ENCODE results near the gene SAMD3.

DNA sequence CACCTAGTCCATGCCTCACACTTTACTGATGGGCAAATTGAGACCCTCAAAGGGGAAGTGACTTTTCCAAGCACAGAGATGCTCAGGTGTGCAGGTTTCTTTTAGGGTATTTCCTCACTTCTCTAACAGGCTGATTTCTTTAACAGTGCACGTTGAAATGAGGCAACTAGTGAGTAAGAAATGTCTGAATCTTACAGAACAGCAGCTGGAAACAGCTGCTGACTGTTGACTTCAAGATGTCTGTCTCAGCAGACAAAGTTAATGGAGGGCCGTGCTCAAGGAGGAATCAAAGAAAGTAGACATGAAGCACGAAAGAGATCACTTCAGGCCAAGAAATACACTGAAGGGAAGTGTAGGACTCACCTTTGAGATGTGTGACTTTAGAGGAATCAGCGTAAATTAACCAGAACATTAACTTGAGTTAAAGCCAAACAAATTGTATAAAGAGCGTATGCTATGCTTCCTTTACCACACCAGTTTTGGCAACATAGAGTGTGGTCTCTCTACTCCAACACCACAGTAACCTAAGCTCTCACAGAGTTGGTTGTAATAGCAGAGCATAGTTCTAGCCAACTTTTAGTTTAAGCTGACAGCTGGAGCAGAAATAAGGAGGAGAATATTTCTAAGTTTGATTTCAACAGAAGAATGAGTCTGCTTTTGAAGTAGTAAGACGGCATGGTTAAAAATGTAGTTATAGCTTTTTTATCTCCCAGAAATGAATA lies 60.9 kb downstream of the SAMD3 start:
- TF ChIP-seq, protein P1, sequence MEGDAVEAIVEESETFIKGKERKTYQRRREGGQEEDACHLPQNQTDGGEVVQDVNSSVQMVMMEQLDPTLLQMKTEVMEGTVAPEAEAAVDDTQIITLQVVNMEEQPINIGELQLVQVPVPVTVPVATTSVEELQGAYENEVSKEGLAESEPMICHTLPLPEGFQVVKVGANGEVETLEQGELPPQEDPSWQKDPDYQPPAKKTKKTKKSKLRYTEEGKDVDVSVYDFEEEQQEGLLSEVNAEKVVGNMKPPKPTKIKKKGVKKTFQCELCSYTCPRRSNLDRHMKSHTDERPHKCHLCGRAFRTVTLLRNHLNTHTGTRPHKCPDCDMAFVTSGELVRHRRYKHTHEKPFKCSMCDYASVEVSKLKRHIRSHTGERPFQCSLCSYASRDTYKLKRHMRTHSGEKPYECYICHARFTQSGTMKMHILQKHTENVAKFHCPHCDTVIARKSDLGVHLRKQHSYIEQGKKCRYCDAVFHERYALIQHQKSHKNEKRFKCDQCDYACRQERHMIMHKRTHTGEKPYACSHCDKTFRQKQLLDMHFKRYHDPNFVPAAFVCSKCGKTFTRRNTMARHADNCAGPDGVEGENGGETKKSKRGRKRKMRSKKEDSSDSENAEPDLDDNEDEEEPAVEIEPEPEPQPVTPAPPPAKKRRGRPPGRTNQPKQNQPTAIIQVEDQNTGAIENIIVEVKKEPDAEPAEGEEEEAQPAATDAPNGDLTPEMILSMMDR (IDR thresholded peaks at IDR 0.05) = no peak
- TF ChIP-seq, protein P2, sequence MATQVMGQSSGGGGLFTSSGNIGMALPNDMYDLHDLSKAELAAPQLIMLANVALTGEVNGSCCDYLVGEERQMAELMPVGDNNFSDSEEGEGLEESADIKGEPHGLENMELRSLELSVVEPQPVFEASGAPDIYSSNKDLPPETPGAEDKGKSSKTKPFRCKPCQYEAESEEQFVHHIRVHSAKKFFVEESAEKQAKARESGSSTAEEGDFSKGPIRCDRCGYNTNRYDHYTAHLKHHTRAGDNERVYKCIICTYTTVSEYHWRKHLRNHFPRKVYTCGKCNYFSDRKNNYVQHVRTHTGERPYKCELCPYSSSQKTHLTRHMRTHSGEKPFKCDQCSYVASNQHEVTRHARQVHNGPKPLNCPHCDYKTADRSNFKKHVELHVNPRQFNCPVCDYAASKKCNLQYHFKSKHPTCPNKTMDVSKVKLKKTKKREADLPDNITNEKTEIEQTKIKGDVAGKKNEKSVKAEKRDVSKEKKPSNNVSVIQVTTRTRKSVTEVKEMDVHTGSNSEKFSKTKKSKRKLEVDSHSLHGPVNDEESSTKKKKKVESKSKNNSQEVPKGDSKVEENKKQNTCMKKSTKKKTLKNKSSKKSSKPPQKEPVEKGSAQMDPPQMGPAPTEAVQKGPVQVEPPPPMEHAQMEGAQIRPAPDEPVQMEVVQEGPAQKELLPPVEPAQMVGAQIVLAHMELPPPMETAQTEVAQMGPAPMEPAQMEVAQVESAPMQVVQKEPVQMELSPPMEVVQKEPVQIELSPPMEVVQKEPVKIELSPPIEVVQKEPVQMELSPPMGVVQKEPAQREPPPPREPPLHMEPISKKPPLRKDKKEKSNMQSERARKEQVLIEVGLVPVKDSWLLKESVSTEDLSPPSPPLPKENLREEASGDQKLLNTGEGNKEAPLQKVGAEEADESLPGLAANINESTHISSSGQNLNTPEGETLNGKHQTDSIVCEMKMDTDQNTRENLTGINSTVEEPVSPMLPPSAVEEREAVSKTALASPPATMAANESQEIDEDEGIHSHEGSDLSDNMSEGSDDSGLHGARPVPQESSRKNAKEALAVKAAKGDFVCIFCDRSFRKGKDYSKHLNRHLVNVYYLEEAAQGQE (IDR thresholded peaks at IDR 0.05; ENCODE audit: insufficient read depth in 1 of 2, low read depth in 2 of 2, low read length in 1 of 2) = no peak

Data from Panc1 (cell line).